ENCODE results near the gene JMJD7.

The JMJD7 gene

DNA sequence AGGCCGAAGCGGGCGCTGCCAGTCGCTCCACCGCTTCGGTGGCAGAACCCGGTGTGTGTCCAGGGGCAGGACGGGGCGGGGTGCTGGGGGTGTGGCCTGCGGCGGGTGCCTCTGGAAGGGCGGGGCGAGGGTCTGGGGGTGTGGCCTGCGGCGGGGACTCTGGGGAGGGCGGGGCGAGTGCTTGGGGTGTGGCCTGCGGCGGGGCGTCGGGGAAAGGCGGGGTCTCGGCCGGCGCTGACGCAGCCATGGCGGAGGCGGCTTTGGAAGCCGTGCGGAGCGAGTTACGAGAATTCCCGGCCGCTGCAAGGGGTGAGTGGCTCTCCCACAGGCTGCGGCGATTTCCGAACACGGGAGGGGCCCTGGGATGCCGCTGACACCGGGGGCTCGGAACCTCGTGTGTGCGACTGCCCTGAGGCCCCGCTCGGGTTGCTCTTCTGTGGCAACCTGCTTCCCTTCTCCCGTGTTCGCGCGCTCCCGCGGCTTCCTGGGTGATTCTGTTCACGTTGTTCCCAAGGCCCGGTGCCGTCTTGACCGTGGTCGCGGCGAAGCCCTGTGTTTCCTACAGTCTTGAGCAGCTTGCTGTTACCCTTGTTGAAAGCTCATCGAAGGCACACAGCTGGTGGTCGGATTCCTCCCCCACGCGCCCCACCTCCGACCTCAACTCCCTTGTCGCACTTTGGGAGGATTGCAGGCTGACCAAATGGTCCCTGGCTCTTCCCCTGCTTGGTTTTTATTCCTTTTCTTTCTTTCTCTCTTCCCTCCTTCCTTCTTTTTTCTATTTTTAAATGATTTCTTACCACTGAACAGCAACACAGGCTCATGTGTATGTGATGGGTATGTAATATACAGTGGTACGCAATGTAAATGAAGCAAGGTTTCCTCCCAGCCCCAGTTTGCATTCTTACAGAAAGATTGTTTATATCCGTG lies at the start of gene JMJD7:
Gene JMJD7, plus strand, starts transcription at position 213 of the 927 bp plus-strand sequence. Its CDS starts 33 bp downstream, at position 246.
- Mint-ChIP-seq H3K4me1 (peaks cover 59% of the 10 kb centered on the region), H3K4me3 (peak within 1 kb of the TSS; percentile 82 to 88), H3K27ac (peak within 1 kb of the TSS; percentile 32 to 91), H3K27me3 (no peaks in the 10 kb centered on the region), H3K9me3 (no peaks in the 10 kb centered on the region)
- ATAC-seq = peak; percentile 84
- peak; percentile 90 to 91 for DNase-seq

- Mint-ChIP-seq H3K9me3 (no peaks in the 10 kb centered on the region), H3K27ac (no peak overlapping the region), H3K27me3 (no peaks in the 10 kb centered on the region), H3K4me1 (peaks cover 77% of the 10 kb centered on the region), H3K4me3 (no peak overlapping the region)
- DNase-seq = no peak
- ATAC-seq = no peak
Measured at GRCh38 chr15:41778521-41778920, 49.4 kb upstream of the JMJD7 start.

- peaks cover 72% of the 10 kb centered on the region for H3K4me1 Mint-ChIP-seq
- no peaks in the 10 kb centered on the region for H3K9me3 Mint-ChIP-seq
- no peak overlapping the region for H3K4me3 Mint-ChIP-seq
- H3K27me3 Mint-ChIP-seq = no peaks in the 10 kb centered on the region
- peak overlapping the region; percentile 2 to 90 for H3K27ac Mint-ChIP-seq
- ATAC-seq (no peak), DNase-seq (no peak)
Measured at GRCh38 chr15:41779662-41780157, 48.2 kb upstream of the JMJD7 start.

DNA sequence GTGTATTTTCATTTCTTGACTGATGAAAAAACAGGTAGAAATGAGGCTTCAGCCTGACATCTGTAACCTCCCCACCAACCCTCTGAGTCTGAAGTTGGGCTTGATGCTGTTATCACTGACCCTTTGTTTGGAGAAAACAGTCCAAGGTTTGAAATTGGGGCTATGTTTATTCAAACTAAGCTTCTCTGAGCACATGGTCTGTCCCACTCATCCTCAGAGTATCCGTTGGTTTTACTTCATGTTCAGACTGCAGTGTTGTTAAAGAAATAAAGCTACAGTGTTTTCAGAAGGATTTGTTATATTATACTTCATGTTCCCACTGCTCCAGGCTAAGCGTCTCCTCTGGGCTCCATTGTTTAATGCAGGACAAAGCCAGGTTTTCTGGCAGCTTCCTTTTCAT lies 47.6 kb upstream of the JMJD7 start:
- DNase-seq (no peak), ATAC-seq (no peak)
- Mint-ChIP-seq H3K27me3 (no peaks in the 10 kb centered on the region), H3K9me3 (no peaks in the 10 kb centered on the region), H3K4me1 (peaks cover 66% of the 10 kb centered on the region), H3K27ac (peak overlapping the region in 1 of 2 donors; percentile 5), H3K4me3 (no peak overlapping the region)

- Mint-ChIP-seq H3K4me1 (peaks cover 62% of the 10 kb centered on the region), H3K9me3 (no peaks in the 10 kb centered on the region), H3K4me3 (no peak overlapping the region), H3K27me3 (no peaks in the 10 kb centered on the region), H3K27ac (no peak overlapping the region)
- no peak for DNase-seq
- ATAC-seq = no peak
Measured at GRCh38 chr15:41780727-41781126, 47.2 kb upstream of the JMJD7 start.

DNA sequence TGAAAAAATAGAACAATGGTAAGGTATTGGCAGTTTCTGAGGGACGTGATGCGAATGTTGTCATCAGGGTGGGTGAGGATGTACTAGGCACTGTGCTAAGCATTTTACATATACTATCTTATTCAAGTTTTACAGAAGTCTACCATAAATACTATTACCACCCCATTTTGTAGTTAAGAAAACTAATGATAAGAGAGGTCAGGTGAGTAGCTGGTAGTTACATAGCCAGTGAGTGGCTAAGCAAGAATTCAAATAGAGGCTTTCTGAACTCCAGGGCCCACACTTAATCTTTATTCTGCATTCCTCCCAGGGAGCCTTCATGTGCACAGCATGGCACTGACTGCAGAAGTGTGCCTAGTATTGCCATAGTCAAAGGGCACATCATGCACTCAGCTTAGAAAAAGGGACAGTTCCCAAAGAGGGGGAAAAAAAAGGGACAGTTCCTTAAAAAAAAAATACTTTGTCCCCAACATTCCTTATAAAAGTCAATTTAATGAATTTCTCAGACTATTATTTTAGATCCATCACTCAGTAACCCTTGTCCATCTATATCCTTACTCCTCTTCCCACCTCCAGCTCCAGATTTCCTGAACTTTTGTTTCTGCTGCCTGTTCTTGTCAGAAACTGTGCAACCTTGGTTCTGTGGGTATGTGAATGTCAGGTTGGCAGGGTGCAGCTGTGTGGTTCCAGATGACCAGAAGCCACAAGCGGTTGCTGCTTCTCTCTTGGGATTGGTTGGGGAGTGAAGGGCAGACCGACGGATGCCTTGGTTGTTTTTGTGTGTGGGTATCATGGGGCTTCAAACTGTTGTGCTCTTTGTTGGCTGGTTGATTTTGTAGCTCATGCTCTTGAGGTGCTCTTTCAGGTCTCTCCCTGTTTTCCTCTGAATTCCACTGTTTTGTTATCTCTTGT lies 45.3 kb upstream of the JMJD7 start:
- H3K4me3 Mint-ChIP-seq = no peak overlapping the region
- H3K27ac Mint-ChIP-seq = no peak overlapping the region
- DNase-seq (no peak), ATAC-seq (no peak)
- H3K27me3 Mint-ChIP-seq = no peaks in the 10 kb centered on the region
- H3K4me1 Mint-ChIP-seq = peaks cover 43% of the 10 kb centered on the region
- no peaks in the 10 kb centered on the region for H3K9me3 Mint-ChIP-seq

GRCh38 chr15:41783296-41783695 lies 44.6 kb upstream of the JMJD7 start:
- Mint-ChIP-seq H3K9me3 (no peaks in the 10 kb centered on the region), H3K27ac (no peak overlapping the region), H3K4me1 (peaks cover 38% of the 10 kb centered on the region), H3K4me3 (no peak overlapping the region), H3K27me3 (no peaks in the 10 kb centered on the region)
- DNase-seq = no peak
- ATAC-seq = no peak

GRCh38 chr15:41788262-41788661 lies 39.6 kb upstream of the JMJD7 start:
- ATAC-seq = no peak
- no peak overlapping the region for H3K27ac Mint-ChIP-seq
- no peak overlapping the region for H3K4me3 Mint-ChIP-seq
- H3K4me1 Mint-ChIP-seq = peaks cover 46% of the 10 kb centered on the region
- no peaks in the 10 kb centered on the region for H3K27me3 Mint-ChIP-seq
- no peaks in the 10 kb centered on the region for H3K9me3 Mint-ChIP-seq
- DNase-seq = no peak

DNA sequence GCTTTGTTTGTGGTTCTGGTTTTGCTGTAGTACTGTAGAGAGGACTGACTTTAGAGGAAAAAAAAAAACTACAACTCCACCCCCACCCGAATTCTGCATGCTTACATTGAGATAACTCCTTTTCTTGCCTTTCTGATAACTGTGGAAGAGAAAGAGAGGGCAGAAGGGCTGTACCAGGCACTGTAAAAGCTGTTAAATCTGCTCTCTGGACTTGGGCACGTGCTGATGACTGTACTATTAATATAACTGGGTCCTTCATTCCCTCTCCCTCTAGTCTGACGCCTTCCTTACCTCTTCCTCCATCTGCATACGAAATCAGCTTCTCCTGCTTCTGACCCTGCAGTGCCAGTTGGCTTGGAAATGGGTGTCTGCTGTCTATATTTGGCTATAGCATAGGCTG lies 38.7 kb upstream of the JMJD7 start:
- H3K9me3 Mint-ChIP-seq = no peaks in the 10 kb centered on the region
- ATAC-seq = no peak
- no peaks in the 10 kb centered on the region for H3K27me3 Mint-ChIP-seq
- no peak for DNase-seq
- peaks cover 45% of the 10 kb centered on the region for H3K4me1 Mint-ChIP-seq
- no peak overlapping the region for H3K27ac Mint-ChIP-seq
- H3K4me3 Mint-ChIP-seq = no peak overlapping the region

GRCh38 chr15:41789662-41790061 lies 38.2 kb upstream of the JMJD7 start:
- Mint-ChIP-seq H3K27ac (no peak overlapping the region), H3K4me1 (peaks cover 45% of the 10 kb centered on the region)

GRCh38 chr15:41790169-41790568 lies 37.7 kb upstream of the JMJD7 start:
- Mint-ChIP-seq H3K27ac (no peak overlapping the region), H3K4me1 (peaks cover 48% of the 10 kb centered on the region), H3K9me3 (no peaks in the 10 kb centered on the region), H3K27me3 (no peaks in the 10 kb centered on the region), H3K4me3 (no peak overlapping the region)
- DNase-seq (no peak), ATAC-seq (no peak)

More at GRCh38 chr15:41789662-41790061, 38.2 kb upstream of the JMJD7 start:
- ATAC-seq (no peak), DNase-seq (no peak)
- Mint-ChIP-seq H3K4me3 (no peak overlapping the region), H3K27me3 (no peaks in the 10 kb centered on the region), H3K9me3 (no peaks in the 10 kb centered on the region)

- H3K9me3 Mint-ChIP-seq = no peaks in the 10 kb centered on the region
- ATAC-seq (peak; percentile 57), DNase-seq (no peak)
- H3K27me3 Mint-ChIP-seq = no peaks in the 10 kb centered on the region
- peak overlapping the region; percentile 81 to 83 for H3K27ac Mint-ChIP-seq
- peaks cover 56% of the 10 kb centered on the region for H3K4me1 Mint-ChIP-seq
- H3K4me3 Mint-ChIP-seq = peak overlapping the region; percentile 38 to 42
Measured at GRCh38 chr15:41790756-41791546, 36.9 kb upstream of the JMJD7 start.

DNA sequence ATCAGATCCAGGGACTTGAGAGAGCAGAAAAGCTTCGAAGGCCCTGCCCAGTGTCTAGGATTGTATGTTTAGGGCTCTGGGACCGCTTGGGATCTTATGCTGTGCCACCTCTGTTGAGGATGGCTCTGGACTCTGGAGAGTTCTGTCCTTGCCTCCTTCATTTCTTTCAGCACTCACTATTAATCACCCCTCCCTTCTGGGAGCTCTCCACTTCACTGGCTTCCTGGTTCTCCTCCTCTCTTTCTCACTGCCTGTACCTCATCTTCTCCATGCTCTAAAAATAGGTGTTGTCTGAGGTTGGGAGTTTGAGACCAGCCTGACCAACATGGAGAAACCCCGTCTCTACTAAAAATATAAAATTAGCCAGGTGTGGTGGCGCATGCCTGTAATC lies 36.4 kb upstream of the JMJD7 start:
- H3K27ac Mint-ChIP-seq = peak overlapping the region; percentile 5 to 62

GRCh38 chr15:41792000-41792637 lies 35.8 kb upstream of the JMJD7 start:
- DNase-seq (no peak), ATAC-seq (no peak)
- Mint-ChIP-seq H3K4me3 (peak overlapping the region in 1 of 2 donors; percentile 9), H3K27me3 (no peaks in the 10 kb centered on the region), H3K27ac (peak overlapping the region in 1 of 2 donors; percentile 44), H3K9me3 (no peaks in the 10 kb centered on the region), H3K4me1 (peaks cover 62% of the 10 kb centered on the region)

More for the DNA sequence above, 36.4 kb upstream of the JMJD7 start:
- Mint-ChIP-seq H3K9me3 (no peaks in the 10 kb centered on the region), H3K4me3 (peak overlapping the region in 1 of 2 donors; percentile 38), H3K27me3 (no peaks in the 10 kb centered on the region), H3K4me1 (peaks cover 61% of the 10 kb centered on the region)
- ATAC-seq (no peak), DNase-seq (no peak)

Data from stimulated activated naive CD8-positive, alpha-beta T cell treated with anti-CD3 and anti-CD28 coated beads, Interleukin-15, amount 100 ng/mL, for 72 hours (primary cell).